SK-N-SH (cell line): Measurements from ENCODE around the gene CRYBG2. TPM values are rescaled to one million over a fixed set of nuclear protein-coding genes. Genes with fewer than 3 reads are reported as not detected.
A peak's percentile ranks its signal among the peaks of the same experiment; 100 is the strongest.

ENCODE experiments used
- CTCF ChIA-PET: fragments of 300-600, 350-600 bp; formaldehyde crosslinking; extraction: SDS; loops from one replicate; lab custom pipeline; 2021; lab: Yijun Ruan, JAX
- POLR2A ChIA-PET: fragments of 350-600 bp; sonication (Branson Sonifier 250); formaldehyde crosslinking; extraction: SDS; loops from one replicate; lab custom pipeline; 2020; ENCODE audit warnings: antibody characterized with exemption, inconsistent platforms; lab: Yijun Ruan, JAX
- DNase-seq: peaks from one replicate; pipeline ENCODE4 v3.0.0; 2012
- H2AFZ ChIP-seq: fragments of 200-600 bp; sonication (generic); 2 replicates; pipeline ENCODE4 v1.8.1; 2016; ENCODE audit warnings: antibody characterized with exemption, mild to moderate bottlenecking, low read depth
- H3F3A ChIP-seq: fragments of 200-600 bp; sonication (generic); replicated peaks from 2 replicates; pipeline ENCODE3; 2016; ENCODE audit warnings: antibody characterized with exemption, mild to moderate bottlenecking; ENCODE audit not compliant: insufficient read depth
- H3K27ac ChIP-seq, 2 experiments: fragments of 200-500 bp in 1 of 2; fragments of 200-600 bp in 1 of 2; sonication (Bioruptor generic) in 1 of 2; sonication (generic), shearing (Covaris generic) in 1 of 2; 2 replicates each; pipeline versions ENCODE4 v1.5.1 to v1.6.1; 2014 to 2016; ENCODE audit warnings: low read depth in 2 of 2, inconsistent platforms in 1 of 2, low read length in 1 of 2, mild to moderate bottlenecking in 1 of 2, mixed read lengths in 1 of 2
- H3K27me3 ChIP-seq: fragments of 200-600 bp; sonication (generic), shearing (Covaris generic); 2 replicates; pipeline ENCODE4 v1.6.1; 2016; ENCODE audit warnings: mixed run types; ENCODE audit not compliant: insufficient read depth
- H3K36me3 ChIP-seq, 2 experiments: fragments of 200-500 bp in 1 of 2; fragments of 200-600 bp in 1 of 2; sonication (Bioruptor generic) in 1 of 2; sonication (generic) in 1 of 2; replicated peaks in 1 of 2; 2 replicates each; pipeline versions ENCODE3 to v1.5.1; 2014 to 2016; ENCODE audit warnings: low read length in 1 of 2, mild to moderate bottlenecking in 1 of 2; ENCODE audit not compliant: insufficient read depth in 2 of 2, control insufficient read depth in 1 of 2
- H3K4me1 ChIP-seq, 2 experiments: fragments of 200-500 bp in 1 of 2; fragments of 200-600 bp in 1 of 2; sonication (Bioruptor generic) in 1 of 2; sonication (generic), shearing (Covaris generic) in 1 of 2; 2 replicates each; pipeline versions ENCODE4 v1.5.1 to v1.6.1; 2014 to 2016; ENCODE audit warnings: low read depth in 1 of 2, low read length in 1 of 2, mixed run types in 1 of 2; ENCODE audit not compliant: insufficient read depth in 2 of 2, control insufficient read depth in 1 of 2
- H3K4me2 ChIP-seq: fragments of 200-600 bp; sonication (generic), shearing (Covaris generic); 2 replicates; pipeline ENCODE4 v1.6.1; 2017; ENCODE audit warnings: mixed run types
- H3K4me3 ChIP-seq, 2 experiments: fragments of 200-500 bp in 1 of 2; fragments of 200-600 bp in 1 of 2; sonication (Bioruptor generic) in 1 of 2; sonication (generic), shearing (Covaris generic) in 1 of 2; 2 replicates each; pipeline versions ENCODE4 v1.5.1 to v1.8.1; 2014 to 2016; ENCODE audit warnings: low read depth in 2 of 2, inconsistent platforms in 1 of 2, low read length in 1 of 2, mild to moderate bottlenecking in 1 of 2, mixed read lengths in 1 of 2, moderate library complexity in 1 of 2
- H3K79me2 ChIP-seq: fragments of 200-600 bp; sonication (generic); 2 replicates; pipeline ENCODE4 v1.8.1; 2017; ENCODE audit warnings: mild to moderate bottlenecking; ENCODE audit not compliant: insufficient read depth
- H3K9ac ChIP-seq: fragments of 200-600 bp; sonication (generic); 2 replicates; pipeline ENCODE4 v1.6.1; 2017; ENCODE audit warnings: mixed run types
- H3K9me2 ChIP-seq: fragments of 200-600 bp; sonication (generic); 2 replicates; pipeline ENCODE4 v1.6.1; 2017; ENCODE audit warnings: mixed run types
- H3K9me3 ChIP-seq: fragments of 200-600 bp; sonication (generic); 2 replicates; pipeline ENCODE4 v1.6.1; 2017; ENCODE audit warnings: mixed run types, mild to moderate bottlenecking, moderate library complexity
- H4K20me1 ChIP-seq: fragments of 200-600 bp; sonication (generic); 2 replicates; pipeline ENCODE4 v1.6.1; 2017; ENCODE audit warnings: mild to moderate bottlenecking, mixed run types; ENCODE audit not compliant: insufficient read depth
- EZH2phosphoT487 ChIP-seq: fragments of 200-600 bp; sonication (generic); IDR thresholded peaks from 2 replicates; pipeline ENCODE4 v1.6.1; 2017; ENCODE audit warnings: low read depth, mixed run types, mild to moderate bottlenecking, antibody characterized with exemption, moderate library complexity, borderline replicate concordance
- FOSL2 ChIP-seq: IDR thresholded peaks from 2 replicates; pipeline ENCODE4 v1.4.0; 2012; ENCODE audit warnings: low read depth, mild to moderate bottlenecking, moderate library complexity, borderline replicate concordance
- GATA2 ChIP-seq: sonication (generic); formaldehyde crosslinking; IDR thresholded peaks from 2 replicates; pipeline ENCODE4 v1.5.0; 2020; ENCODE audit warnings: mild to moderate bottlenecking, missing genetic modification reagents
- RXRA ChIP-seq: IDR thresholded peaks from 2 replicates; pipeline ENCODE4 v1.4.0; 2012; ENCODE audit warnings: low read depth, mild to moderate bottlenecking, borderline replicate concordance
- SMC3 ChIP-seq: IDR thresholded peaks from 2 replicates; pipeline ENCODE4 v1.6.1; 2012; ENCODE audit warnings: low read depth, low read length, improper control_type of control experiment
- TCF12 ChIP-seq: IDR thresholded peaks from 2 replicates; pipeline ENCODE4 v1.4.0; 2012
- WGBS: methylation state at CpG from one replicate; pipeline ENCODE4 v1.1.6; 2017; ENCODE audit warnings: low lambda C conversion rate; 5-methylcytosine and 5-hydroxymethylcytosine counted together
- polyA plus RNA-seq, 3 experiments: library from polyadenylated mRNA; depleted of rRNA; stranded (reverse); fragments of >200 nt; gene quantifications; 2 replicates each; pipeline ENCODE4 v1.2.3, GENCODE V29; 2012
- TF ChIP-seq, protein P1 (sequence below): IDR thresholded peaks from 2 replicates; pipeline ENCODE4; 2012

The CRYBG2 gene
- polyA plus RNA-seq, 1 of the 3 experiments (the other 2 are of a cell fraction), result 0.08 TPM

DNA sequence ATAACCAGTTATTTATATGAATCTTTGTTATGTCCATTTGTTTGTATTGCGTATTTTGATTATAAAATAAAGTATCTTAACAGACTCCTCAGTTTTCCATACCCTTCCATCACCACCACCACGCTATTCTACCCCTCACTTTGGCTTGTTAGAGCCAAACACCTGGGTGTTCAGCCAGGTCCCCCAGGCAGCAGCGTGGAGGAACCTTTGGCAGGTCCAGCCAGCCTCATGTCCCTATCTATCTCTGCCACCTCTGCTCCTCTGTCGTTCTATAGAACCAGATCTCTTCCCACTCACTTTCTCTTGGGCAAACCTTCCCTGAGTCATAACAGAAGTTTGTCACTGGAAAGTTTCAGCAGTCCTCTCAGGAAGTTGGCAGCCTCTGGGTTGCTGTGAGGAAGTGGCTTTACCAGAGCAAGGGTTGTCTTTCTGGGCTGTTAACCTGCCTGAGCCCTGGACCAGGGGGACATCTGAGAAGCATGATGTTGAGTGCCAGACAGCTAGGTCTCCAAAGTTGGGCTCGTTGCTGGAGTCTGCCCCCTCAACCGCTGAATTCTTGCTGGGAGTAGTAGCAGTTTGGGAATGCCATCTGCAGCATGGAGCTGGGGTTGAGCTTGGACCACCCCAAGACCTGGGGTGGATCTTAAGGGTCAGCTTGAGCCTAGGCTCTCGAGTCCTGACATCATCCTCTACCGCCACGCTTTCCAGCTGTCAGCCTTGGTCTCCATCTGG lies 75.0 kb downstream of the CRYBG2 start:
- CTCF ChIA-PET, result interaction anchor here (0.6 to 9.5 kb wide), 26 partner anchors 8 to 176 kb away, joined by 3 to 204 read pairs (median 4); partner anchors contain the start of genes C1orf232, CD52, CEP85 and FAM110D
- H3K79me2 ChIP-seq, result peaks cover 47% of the 10 kb centered on the region
- H3F3A ChIP-seq, result peaks cover 61% of the 10 kb centered on the region
- peak overlapping the region; percentile 95 for H3K4me2 ChIP-seq
- H3K9me2 ChIP-seq, result no peaks in the 10 kb centered on the region
- H4K20me1 ChIP-seq, result peaks cover 26% of the 10 kb centered on the region
- no peaks in the 10 kb centered on the region for H3K9me3 ChIP-seq
- H3K27me3 ChIP-seq, result no peaks in the 10 kb centered on the region
- POLR2A ChIA-PET, result interaction anchor here (1.3 to 2.3 kb wide), 4 partner anchors 10 to 193 kb away, joined by 4 to 10 read pairs (median 5); partner anchors contain the start of gene HMGN2
- H2AFZ ChIP-seq, result no peak overlapping the region
- peaks cover 36 to 63% of the 10 kb centered on the region in 2 experiments; a peak in 3 of 4 replicates for H3K4me1 ChIP-seq
- TF ChIP-seq, protein P1, sequence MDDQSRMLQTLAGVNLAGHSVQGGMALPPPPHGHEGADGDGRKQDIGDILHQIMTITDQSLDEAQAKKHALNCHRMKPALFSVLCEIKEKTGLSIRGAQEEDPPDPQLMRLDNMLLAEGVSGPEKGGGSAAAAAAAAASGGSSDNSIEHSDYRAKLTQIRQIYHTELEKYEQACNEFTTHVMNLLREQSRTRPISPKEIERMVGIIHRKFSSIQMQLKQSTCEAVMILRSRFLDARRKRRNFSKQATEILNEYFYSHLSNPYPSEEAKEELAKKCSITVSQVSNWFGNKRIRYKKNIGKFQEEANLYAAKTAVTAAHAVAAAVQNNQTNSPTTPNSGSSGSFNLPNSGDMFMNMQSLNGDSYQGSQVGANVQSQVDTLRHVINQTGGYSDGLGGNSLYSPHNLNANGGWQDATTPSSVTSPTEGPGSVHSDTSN, result 0 out of 2 replicates have a peak, but pooled peaks have one; percentile 15
- TF ChIP-seq FOSL2 (peak; percentile 8; the same call in 1 of the 2 replicates), TCF12 (0 out of 2 replicates have a peak, but pooled peaks have one; percentile 35), GATA2 (CRISPR knock-in tag) (no peak), RXRA (no peak)
- H3K27ac ChIP-seq, result peak overlapping the region; percentile 76 to 87
- H3K9ac ChIP-seq, result peak overlapping the region; percentile 81
- peak overlapping the region; percentile 85 to 95 for H3K4me3 ChIP-seq
- WGBS, result 82% methylated on average over 7 of the region's 9 CpGs
- DNase-seq, result no peak
- peaks cover 9 to 29% of the 10 kb centered on the region in 2 experiments for H3K36me3 ChIP-seq

- H4K20me1 ChIP-seq, result peaks cover 20% of the 10 kb centered on the region
- H3K27me3 ChIP-seq, result no peaks in the 10 kb centered on the region
- H3K4me1 ChIP-seq, result peaks cover 36 to 59% of the 10 kb centered on the region in 2 experiments; a peak in 3 of 4 replicates
- H3K9me3 ChIP-seq, result no peaks in the 10 kb centered on the region
- H3K9ac ChIP-seq, result peak overlapping the region; percentile 81; the same call in 1 of the 2 replicates
- H3K27ac ChIP-seq, result peak overlapping the region in 1 of 2 experiments; percentile 87; a peak in 2 of 4 replicates
- no peak overlapping the region for H3K4me3 ChIP-seq
- ChIA-PET CTCF (interaction anchor here (1.2 to 9.5 kb wide), 7 partner anchors 9 to 176 kb away, joined by 3 to 204 read pairs (median 25); partner anchors contain the start of genes CD52, CEP85 and ZNF593), POLR2A (no interaction called here)
- H3K79me2 ChIP-seq, result peaks cover 42% of the 10 kb centered on the region
- TF ChIP-seq EZH2phosphoT487 (no peak), SMC3 (no peak)
- no peak for DNase-seq
- peaks cover 9 to 29% of the 10 kb centered on the region in 2 experiments for H3K36me3 ChIP-seq
- H3F3A ChIP-seq, result peaks cover 55% of the 10 kb centered on the region
- no peaks in the 10 kb centered on the region for H3K9me2 ChIP-seq
- 75% methylated on average over 4 of the region's 4 CpGs for WGBS
- peak overlapping the region; percentile 95 for H3K4me2 ChIP-seq
- no peak overlapping the region for H2AFZ ChIP-seq
These were observed 75.6 kb downstream of the CRYBG2 start for GRCh38 chr1:26278303-26278702.
